ENCODE results near the gene FOLR2. TPM values are rescaled to one million over a fixed set of nuclear protein-coding genes. Genes with fewer than 3 reads are reported as not detected.

Gene FOLR2
- total RNA-seq, 4 donors from 2014 or later, result 7.3 to 70.3 (median 33.9) TPM

DNA sequence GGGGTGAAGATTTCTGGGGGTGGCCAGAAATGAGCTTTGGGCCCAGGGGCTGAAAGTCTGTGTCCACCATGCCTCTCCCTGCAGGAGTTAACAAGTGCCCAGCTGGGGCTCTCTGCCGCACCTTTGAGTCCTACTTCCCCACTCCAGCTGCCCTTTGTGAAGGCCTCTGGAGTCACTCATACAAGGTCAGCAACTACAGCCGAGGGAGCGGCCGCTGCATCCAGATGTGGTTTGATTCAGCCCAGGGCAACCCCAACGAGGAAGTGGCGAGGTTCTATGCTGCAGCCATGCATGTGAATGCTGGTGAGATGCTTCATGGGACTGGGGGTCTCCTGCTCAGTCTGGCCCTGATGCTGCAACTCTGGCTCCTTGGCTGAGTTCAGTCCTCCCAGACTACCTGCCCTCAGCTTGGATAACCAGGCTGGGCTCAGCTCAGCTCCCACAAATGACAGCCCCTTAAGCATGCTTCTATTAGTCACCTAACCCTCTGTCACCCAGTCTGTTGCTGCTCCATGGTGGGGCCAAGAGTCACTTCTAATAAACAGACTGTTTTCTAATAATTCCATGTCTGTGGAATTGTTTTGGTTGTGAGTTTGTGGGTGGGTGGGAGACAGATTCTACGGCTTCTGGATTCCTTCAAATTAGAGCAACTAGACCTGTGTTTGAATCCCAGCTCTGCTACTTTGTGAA, 4.9 kb downstream of the FOLR2 start:
- TF ChIP-seq POLR2A (IDR thresholded peaks at IDR 0.05) (no peak), POLR2AphosphoS5 (IDR thresholded peaks at IDR 0.05) (no peak), EP300 (IDR thresholded peaks at IDR 0.05) (no peak), CTCF (IDR thresholded peaks at IDR 0.05) (no peak)
- H3K9me3 ChIP-seq, result no peaks in the 10 kb centered on the region
- H3K27me3 ChIP-seq, result peaks cover 11% of the 10 kb centered on the region
- ATAC-seq, result no peak
- H3K36me3 ChIP-seq, result no peaks in the 10 kb centered on the region
- H3K27ac ChIP-seq, result peak overlapping the region in 2 of 4 donors; percentile 92 to 95
- H3K4me3 ChIP-seq, result no peak overlapping the region
- 91% methylated on average over 1 of the region's 7 CpGs; no CpG with 5 or more reads in 1 of the 2 donors for WGBS, 2 donors (ENCODE audit: low coverage in 1 of 2)
- peaks cover 0 to 26% (median 13%) of the 10 kb centered on the region in 3 donors for H3K4me1 ChIP-seq

DNA sequence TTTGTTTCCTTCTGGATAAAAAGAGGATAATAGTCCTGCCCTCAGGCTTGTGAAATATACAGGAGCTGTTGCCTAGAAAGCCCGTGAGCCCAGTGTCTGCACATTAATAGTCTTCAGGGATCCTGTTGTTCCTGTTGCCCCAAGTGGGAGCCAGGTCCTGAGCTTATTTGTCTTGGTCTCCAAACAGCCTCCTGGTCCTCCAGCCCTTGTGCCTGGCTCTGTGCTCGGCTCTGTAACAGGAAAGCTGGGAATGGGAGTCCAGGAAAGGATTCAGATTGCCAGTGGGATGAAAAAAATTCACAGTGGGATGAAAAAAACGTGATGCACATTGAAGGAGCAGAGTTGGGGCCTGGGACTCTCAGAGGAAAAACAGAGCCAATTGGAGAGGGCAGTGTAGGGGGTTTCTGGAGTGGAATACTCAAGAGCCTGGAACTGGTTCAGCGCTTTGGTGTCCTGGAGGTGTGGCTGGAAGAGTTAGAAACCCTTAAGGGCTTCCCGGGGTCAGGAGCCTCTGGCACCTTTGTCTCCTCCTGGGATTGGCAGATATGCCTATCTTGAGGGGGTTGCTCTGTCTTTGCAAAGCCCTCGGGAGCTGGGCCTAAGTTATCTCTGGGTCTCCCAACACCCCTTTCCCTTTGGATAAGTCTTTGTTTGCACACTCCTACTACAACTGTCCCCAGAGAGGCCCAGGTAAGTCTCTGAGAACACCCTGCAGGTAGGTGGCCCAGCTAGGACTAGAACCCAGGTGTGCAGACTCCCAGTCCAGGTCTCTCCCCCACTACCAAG, 5.7 kb downstream of the FOLR2 start:
- 56 to 60% methylated on average over 4 of the region's 6 CpGs for WGBS, 2 donors (ENCODE audit: low coverage in 1 of 2)

GRCh38 chr11:72222907-72223614, 6.5 kb downstream of the FOLR2 start:
- peaks cover 0 to 6% of the 10 kb centered on the region in 2 donors for H3K36me3 ChIP-seq
- peak overlapping the region; percentile 92 to 99 (median 94) for H3K27ac ChIP-seq
- TF ChIP-seq POLR2AphosphoS5 (IDR thresholded peaks at IDR 0.05), result peak; percentile 79
- peak in 3 of 4 experiments; percentile 20 to 60 (median 23) for TF ChIP-seq CTCF (IDR thresholded peaks at IDR 0.05)
- no peak for TF ChIP-seq EP300 (IDR thresholded peaks at IDR 0.05)
- TF ChIP-seq POLR2A (IDR thresholded peaks at IDR 0.05), result peak; percentile 52 to 69
- peak overlapping the region; percentile 88 to 95 for H3K4me3 ChIP-seq
- no peaks in the 10 kb centered on the region for H3K9me3 ChIP-seq
- H3K27me3 ChIP-seq, result no peaks in the 10 kb centered on the region
- WGBS, 2 donors (ENCODE audit: low coverage in 1 of 2), result 0% methylated on average over 9 of the region's 47 CpGs; no CpG with 5 or more reads in 1 of the 2 donors
- H3K4me1 ChIP-seq, result peaks cover 0 to 42% (median 17%) of the 10 kb centered on the region in 3 donors
- peak; percentile 91 for ATAC-seq

More for the DNA sequence above, 5.7 kb downstream of the FOLR2 start:
- H3K27me3 ChIP-seq, result peaks cover 4% of the 10 kb centered on the region
- TF ChIP-seq EP300 (IDR thresholded peaks at IDR 0.05), result no peak
- TF ChIP-seq POLR2AphosphoS5 (IDR thresholded peaks at IDR 0.05), result no peak
- TF ChIP-seq POLR2A (IDR thresholded peaks at IDR 0.05), result no peak
- no peak for TF ChIP-seq CTCF (IDR thresholded peaks at IDR 0.05)
- peaks cover 0 to under 1% of the 10 kb centered on the region in 2 donors for H3K36me3 ChIP-seq
- peaks cover 0 to 34% (median 14%) of the 10 kb centered on the region in 3 donors for H3K4me1 ChIP-seq
- peak overlapping the region; percentile 92 to 99 (median 94) for H3K27ac ChIP-seq
- H3K9me3 ChIP-seq, result no peaks in the 10 kb centered on the region
- peak overlapping the region; percentile 88 to 95 for H3K4me3 ChIP-seq
- ATAC-seq, result no peak

GRCh38 chr11:72223615-72224563, 7.3 kb downstream of the FOLR2 start:
- Histone ChIP-seq H3K4me1 (peaks cover 0 to 50% (median 19%) of the 10 kb centered on the region in 3 donors), H3K27ac (peak overlapping the region; percentile 92 to 99 (median 94)), H3K36me3 (peaks cover 0 to 14% of the 10 kb centered on the region in 2 donors), H3K9me3 (no peaks in the 10 kb centered on the region), H3K4me3 (peak overlapping the region; percentile 88 to 95), H3K27me3 (no peaks in the 10 kb centered on the region)
- TF ChIP-seq CTCF (IDR thresholded peaks at IDR 0.05) (peak in 1 of 4 experiments; percentile 9), POLR2AphosphoS5 (IDR thresholded peaks at IDR 0.05) (peak; percentile 3), POLR2A (IDR thresholded peaks at IDR 0.05) (peak; percentile 7 to 24), EP300 (IDR thresholded peaks at IDR 0.05) (no peak)
- ATAC-seq, result peak; percentile 74
- WGBS, 2 donors (ENCODE audit: low coverage in 1 of 2), result 0% methylated on average over 1 to 5 of the region's 84 CpGs

All from gastroesophageal sphincter (tissue), 4 donors.